Stomach (tissue), 4 donors: ENCODE measurements around the gene DYNC1LI1.

Source experiments
- CTCF ChIP-seq, 7 experiments: fragments of 450-650 bp in 4 of 7; fragments of 200-600 bp in 3 of 7; sonication (generic) in 3 of 7; IDR thresholded peaks; one replicate each; pipeline ENCODE4 v1.5.1; 2016 to 2019; ENCODE audit warnings: antibody characterized with exemption in 7 of 7, control low read depth in 2 of 7, mild to moderate bottlenecking in 1 of 7
- EP300 ChIP-seq: sonication (generic); formaldehyde crosslinking; IDR thresholded peaks from one replicate; pipeline ENCODE4 v1.6.1; 2017; ENCODE audit warnings: antibody characterized with exemption
- POLR2A ChIP-seq, 4 donors: fragments of 450-650 bp; IDR thresholded peaks; one replicate each; pipeline ENCODE4 v1.6.1; 2016; ENCODE audit warnings: antibody characterized with exemption in 4 of 4, control low read depth in 2 of 4, mild to moderate bottlenecking in 1 of 4, moderate library complexity in 1 of 4
- POLR2AphosphoS5 ChIP-seq, 3 donors: sonication (generic); formaldehyde crosslinking; IDR thresholded peaks; one replicate each; pipeline ENCODE4 v1.6.1; 2016; ENCODE audit warnings: antibody characterized with exemption in 3 of 3

GRCh38 chr3:32525720-32526119, 44.9 kb downstream of the DYNC1LI1 start:
- TF ChIP-seq CTCF (IDR thresholded peaks at IDR 0.05) (no peak), EP300 (no peak), POLR2AphosphoS5 (IDR thresholded peaks at IDR 0.05) (no peak), POLR2A (IDR thresholded peaks at IDR 0.05) (no peak)
